Upper lobe of left lung (tissue), 6 donors: ENCODE data around the gene DYNLRB2. TPM values are rescaled to one million over a fixed set of nuclear protein-coding genes. Genes with fewer than 3 reads are reported as not detected.

Experiments used
- ATAC-seq, 2 donors: fragments of 200-7000 bp; cut with Tn5 transposase; one replicate each; pipeline ENCODE4 v1.9.1; 2022; ENCODE audit warnings: mild to moderate bottlenecking in 2 of 2, moderate library complexity in 2 of 2; ENCODE audit not compliant: low FRiP score in 2 of 2
- DNase-seq, 2 donors: peaks; one replicate each; pipeline ENCODE4 v3.0.0-alpha.2; 2019 to 2020
- H3K27ac ChIP-seq, 4 donors: fragments of 200-600 bp; sonication (generic); one replicate each; pipeline ENCODE4 v1.5.1; 2016 to 2019
- H3K27me3 ChIP-seq, 4 donors: fragments of 200-600 bp; sonication (generic); one replicate each; pipeline ENCODE4 v1.5.1; 2017 to 2019
- H3K36me3 ChIP-seq, 4 donors: fragments of 200-600 bp; sonication (generic); one replicate each; pipeline ENCODE4 v1.5.1; 2016 to 2019
- H3K4me1 ChIP-seq, 4 donors: fragments of 200-600 bp; sonication (generic); one replicate each; pipeline ENCODE4 v1.5.1; 2018 to 2019
- H3K4me3 ChIP-seq, 4 donors: fragments of 200-600 bp; sonication (generic); one replicate each; pipeline ENCODE4 v1.5.1; 2017 to 2019; ENCODE audit warnings: mild to moderate bottlenecking in 2 of 4, moderate library complexity in 1 of 4
- H3K9me3 ChIP-seq, 4 donors: fragments of 200-600 bp; sonication (generic); one replicate each; pipeline ENCODE4 v1.5.1; 2018 to 2019
- CTCF ChIP-seq, 6 experiments: fragments of 450-650 bp in 4 of 6; fragments of 200-600 bp in 2 of 6; sonication (generic) in 2 of 6; IDR thresholded peaks; one replicate each; pipeline ENCODE4 v1.5.1; 2016 to 2019; ENCODE audit warnings: antibody characterized with exemption in 6 of 6
- EP300 ChIP-seq, 4 donors: sonication (generic); formaldehyde crosslinking; IDR thresholded peaks; one replicate each; pipeline ENCODE4 v1.5.1; 2017; ENCODE audit warnings: antibody characterized with exemption in 4 of 4, control low read depth in 2 of 4
- POLR2A ChIP-seq, 4 donors: fragments of 450-650 bp; IDR thresholded peaks; one replicate each; pipeline ENCODE4 v1.5.1; 2016 to 2017; ENCODE audit warnings: antibody characterized with exemption in 4 of 4, mild to moderate bottlenecking in 2 of 4
- POLR2AphosphoS5 ChIP-seq, 2 donors: sonication (generic); formaldehyde crosslinking; IDR thresholded peaks; one replicate each; pipeline ENCODE4 v1.5.1; 2017; ENCODE audit warnings: antibody characterized with exemption in 2 of 2
- WGBS, 2 donors: methylation state at CpG; one replicate each; pipeline ENCODE4 v1.1.5; 2017 to 2018; 5-methylcytosine and 5-hydroxymethylcytosine counted together
- total RNA-seq, 6 donors: library from RNA; depleted of rRNA in 4 of 6; stranded (reverse); fragments of >200 nt in 4 of 6; gene quantifications; one replicate each; pipeline versions ENCODE4 v1.1.0 to v1.2.1, GENCODE V29; 2016 to 2021
- donor health status: DM: no; HTN: no; CAD: no; lungs with moderate emphysema.
- donor health status: DM: no; HTN: yes; CAD: no; lungs with severe emphysema.

The DYNLRB2 gene
- total RNA-seq, 6 donors from 2014 or later = 1.1 to 39.3 (median 8.0) TPM

GRCh38 chr16:80570106-80570478 lies 29.3 kb downstream of the DYNLRB2 start:
- Histone ChIP-seq H3K4me3 (no peak overlapping the region), H3K27ac (no peak overlapping the region), H3K36me3 (no peaks in the 10 kb centered on the region), H3K27me3 (no peaks in the 10 kb centered on the region), H3K4me1 (peaks cover 0 to 5% (median 2%) of the 10 kb centered on the region in 4 donors), H3K9me3 (peaks cover 0 to 3% (median 0%) of the 10 kb centered on the region in 4 donors)
- no peak for DNase-seq
- TF ChIP-seq CTCF (IDR thresholded peaks at IDR 0.05) (no peak), EP300 (IDR thresholded peaks at IDR 0.05) (no peak), POLR2AphosphoS5 (IDR thresholded peaks at IDR 0.05) (no peak), POLR2A (IDR thresholded peaks at IDR 0.05) (no peak)
- WGBS, 2 donors = 31 to 32% methylated on average over 6 of the region's 6 CpGs
- ATAC-seq = no peak

- Histone ChIP-seq H3K4me3 (no peak overlapping the region), H3K9me3 (peaks cover 0 to 3% (median 0%) of the 10 kb centered on the region in 4 donors), H3K4me1 (peaks cover 0 to 8% (median 3%) of the 10 kb centered on the region in 4 donors), H3K27me3 (no peaks in the 10 kb centered on the region), H3K27ac (no peak overlapping the region), H3K36me3 (no peaks in the 10 kb centered on the region)
- 70 to 71% methylated on average over 6 of the region's 6 CpGs for WGBS, 2 donors
- ATAC-seq (no peak), DNase-seq (no peak)
- TF ChIP-seq EP300 (IDR thresholded peaks at IDR 0.05) (no peak), POLR2AphosphoS5 (IDR thresholded peaks at IDR 0.05) (no peak), POLR2A (IDR thresholded peaks at IDR 0.05) (no peak), CTCF (IDR thresholded peaks at IDR 0.05) (no peak)
These were observed 32.9 kb downstream of the DYNLRB2 start for GRCh38 chr16:80573700-80574120.

- H3K27me3 ChIP-seq = no peaks in the 10 kb centered on the region
- TF ChIP-seq EP300 (IDR thresholded peaks at IDR 0.05) (no peak), POLR2A (IDR thresholded peaks at IDR 0.05) (no peak), POLR2AphosphoS5 (IDR thresholded peaks at IDR 0.05) (no peak), CTCF (IDR thresholded peaks at IDR 0.05) (no peak)
- H3K9me3 ChIP-seq = peaks cover 0 to 2% (median 0%) of the 10 kb centered on the region in 4 donors
- H3K4me3 ChIP-seq = no peak overlapping the region
- WGBS, 2 donors = 84 to 98% methylated on average over 1 of the region's 1 CpG
- no peak overlapping the region for H3K27ac ChIP-seq
- H3K4me1 ChIP-seq = peaks cover 0 to 4% (median 0%) of the 10 kb centered on the region in 4 donors
- no peaks in the 10 kb centered on the region for H3K36me3 ChIP-seq
- no peak for DNase-seq
- ATAC-seq = no peak
These were observed 35.6 kb downstream of the DYNLRB2 start for GRCh38 chr16:80576343-80576912.

- TF ChIP-seq CTCF (IDR thresholded peaks at IDR 0.05) = no peak
- no peak for TF ChIP-seq POLR2AphosphoS5 (IDR thresholded peaks at IDR 0.05)
- TF ChIP-seq POLR2A (IDR thresholded peaks at IDR 0.05) = no peak
- no peak for TF ChIP-seq EP300 (IDR thresholded peaks at IDR 0.05)
- Histone ChIP-seq H3K36me3 (no peaks in the 10 kb centered on the region), H3K27me3 (no peaks in the 10 kb centered on the region), H3K4me1 (peaks cover 0 to 4% (median 0%) of the 10 kb centered on the region in 4 donors), H3K4me3 (no peak overlapping the region), H3K27ac (no peak overlapping the region), H3K9me3 (no peaks in the 10 kb centered on the region)
- DNase-seq (no peak), ATAC-seq (no peak)
- WGBS, 2 donors = 77 to 79% methylated on average over 11 of the region's 11 CpGs
These were observed 36.9 kb downstream of the DYNLRB2 start for GRCh38 chr16:80577485-80578280.
